ENCODE measurements around the gene MCTP2. TPM values are rescaled to one million over a fixed set of nuclear protein-coding genes. Genes with fewer than 3 reads are reported as not detected.

The MCTP2 gene
- total and polyA plus RNA-seq, 10 donors, result 5.6 to 205 (median 107) TPM

- Histone ChIP-seq H3K4me1 (peaks cover 12 to 34% (median 24%) of the 10 kb centered on the region in 6 donors), H3K4me3 (no peak overlapping the region), H3K9me3 (no peaks in the 10 kb centered on the region), H3K27me3 (replicated peaks in 1 of 7) (no peaks in the 10 kb centered on the region), H3K27ac (no peak overlapping the region), H3K36me3 (peaks cover 0 to 88% (median 12%) of the 10 kb centered on the region in 6 donors)
- TF ChIP-seq CTCF (IDR thresholded peaks at IDR 0.05 in 8 of 11, conservative IDR thresholded peaks at IDR 0.05 in 3 of 11), result no peak
- no peak for TF ChIP-seq POLR2A (IDR thresholded peaks at IDR 0.05)
- TF ChIP-seq POLR2AphosphoS5 (IDR thresholded peaks at IDR 0.05), result no peak
- intact Hi-C loops (cut with DNase I; ENCODE audit: low total_unique reads), result no loop called here
- no peak for DNase-seq
- WGBS, 5 donors, result 91 to 98% (median 93%) methylated on average over 2 of the region's 2 CpGs
These were observed 180.5 kb downstream of the MCTP2 start for GRCh38 chr15:94411846-94412245.

GRCh38 chr15:94412979-94413746 lies 181.8 kb downstream of the MCTP2 start:
- intact Hi-C loops (cut with DNase I; ENCODE audit: low total_unique reads), result no loop called here
- Histone ChIP-seq H3K4me1 (peaks cover 12 to 34% (median 24%) of the 10 kb centered on the region in 6 donors), H3K27ac (peak overlapping the region; percentile 1 to 63 (median 30)), H3K36me3 (peaks cover 0 to 90% (median 12%) of the 10 kb centered on the region in 6 donors), H3K9me3 (no peaks in the 10 kb centered on the region), H3K27me3 (replicated peaks in 1 of 7) (no peaks in the 10 kb centered on the region), H3K4me3 (no peak overlapping the region)
- peak in 7 of 11 experiments; percentile 11 to 60 (median 45) for TF ChIP-seq CTCF (IDR thresholded peaks at IDR 0.05 in 8 of 11, conservative IDR thresholded peaks at IDR 0.05 in 3 of 11)
- no peak for TF ChIP-seq POLR2A (IDR thresholded peaks at IDR 0.05)
- WGBS, 5 donors, result 35 to 56% (median 46%) methylated on average over 6 of the region's 6 CpGs
- no peak for DNase-seq

GRCh38 chr15:94414916-94415315 lies 183.6 kb downstream of the MCTP2 start:
- intact Hi-C loops (cut with DNase I; ENCODE audit: low total_unique reads), result no loop called here
- Histone ChIP-seq H3K36me3 (peaks cover 0 to 88% (median 4%) of the 10 kb centered on the region in 6 donors), H3K9me3 (peaks cover 0 to 5% (median 0%) of the 10 kb centered on the region in 8 donors), H3K4me3 (no peak overlapping the region), H3K27ac (peak overlapping the region in 2 of 8 donors; percentile 4 to 31), H3K27me3 (replicated peaks in 1 of 7) (no peaks in the 10 kb centered on the region), H3K4me1 (peaks cover 12 to 34% (median 24%) of the 10 kb centered on the region in 6 donors)
- DNase-seq, result no peak
- no peak for TF ChIP-seq POLR2A (IDR thresholded peaks at IDR 0.05)
- no peak for TF ChIP-seq CTCF (IDR thresholded peaks at IDR 0.05 in 8 of 11, conservative IDR thresholded peaks at IDR 0.05 in 3 of 11)
- 79 to 89% (median 85%) methylated on average over 2 of the region's 2 CpGs for whole genome bisulfite sequencing, 5 donors

GRCh38 chr15:94416267-94416666 lies 184.9 kb downstream of the MCTP2 start:
- DNase-seq, result no peak
- no peak overlapping the region for H3K4me3 ChIP-seq
- peaks cover 0 to 7% (median 0%) of the 10 kb centered on the region in 8 donors for H3K9me3 ChIP-seq
- H3K36me3 ChIP-seq, result peaks cover 0 to 86% (median 4%) of the 10 kb centered on the region in 6 donors
- TF ChIP-seq CTCF (IDR thresholded peaks at IDR 0.05 in 8 of 11, conservative IDR thresholded peaks at IDR 0.05 in 3 of 11) (no peak), POLR2AphosphoS5 (IDR thresholded peaks at IDR 0.05) (no peak), POLR2A (IDR thresholded peaks at IDR 0.05) (no peak)
- H3K27ac ChIP-seq, result no peak overlapping the region
- intact Hi-C loops (cut with DNase I; ENCODE audit: low total_unique reads), result no loop called here
- peaks cover 12 to 34% (median 24%) of the 10 kb centered on the region in 6 donors for H3K4me1 ChIP-seq
- WGBS, 5 donors, result 94 to 99% (median 98%) methylated on average over 7 of the region's 7 CpGs
- H3K27me3 ChIP-seq (replicated peaks in 1 of 7), result no peaks in the 10 kb centered on the region

Measured in spleen (tissue), 11 donors.